ENCODE measurements around the gene ANO9.

GRCh38 chr11:473962-474785 is 32.4 kb upstream of the ANO9 start:
- TF ChIP-seq POLR2A (IDR thresholded peaks at IDR 0.05) (no peak), CTCF (IDR thresholded peaks at IDR 0.05) (no peak)
